ENCODE data around the gene KCNK10. TPM values are rescaled to one million over a fixed set of nuclear protein-coding genes. Genes with fewer than 3 reads are reported as not detected.

Gene KCNK10
- total and polyA plus RNA-seq, 2 experiments from 2014 or later, result not detected

DNA sequence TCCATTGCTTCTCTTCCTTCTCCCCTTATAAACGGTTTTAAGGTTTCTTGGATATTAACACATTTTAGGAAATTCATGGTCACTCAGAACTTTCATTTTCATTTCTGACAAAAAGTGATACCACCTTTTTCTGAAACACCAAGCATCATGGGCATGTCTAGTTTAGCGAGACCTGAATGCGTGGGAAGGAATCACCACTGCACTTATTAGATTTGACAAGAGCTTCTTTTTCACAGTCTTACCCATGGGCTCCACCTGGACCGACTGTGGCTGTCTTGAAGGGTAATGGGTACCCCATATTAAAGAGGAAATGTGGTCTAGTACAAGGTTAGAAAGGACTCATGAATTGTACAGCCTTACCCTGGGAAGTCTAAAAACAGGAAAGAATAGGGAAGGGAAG is 95.4 kb downstream of the KCNK10 start:
- no peak overlapping the region for H2AFZ ChIP-seq
- no peaks in the 10 kb centered on the region for H3K36me3 ChIP-seq (ENCODE audit: low read depth)
- no peak overlapping the region for H3K27ac ChIP-seq
- no peak for TF ChIP-seq EZH2 (IDR thresholded peaks at IDR 0.05; ENCODE audit: insufficient read depth, poor library complexity, severe bottlenecking)
- no peak for TF ChIP-seq EZH2phosphoT487 (IDR thresholded peaks at IDR 0.05; ENCODE audit: insufficient read depth, low read depth)
- no peaks in the 10 kb centered on the region for H3F3A ChIP-seq (ENCODE audit: insufficient read depth)
- H3K4me2 ChIP-seq (ENCODE audit: unreplicated experiment), result no peak overlapping the region
- no peak overlapping the region for H3K4me3 ChIP-seq
- H3K79me2 ChIP-seq (ENCODE audit: insufficient read depth), result no peaks in the 10 kb centered on the region
- in situ Hi-C loops (cut with MboI), result no loop called here
- no peaks in the 10 kb centered on the region for H3K9me3 ChIP-seq (ENCODE audit: low read depth)
- H3K9ac ChIP-seq, result no peak overlapping the region
- no peaks in the 10 kb centered on the region; the same call in 1 of the 2 replicates for H3K9me2 ChIP-seq (ENCODE audit: insufficient read depth)
- no peaks in the 10 kb centered on the region for H3K27me3 ChIP-seq (replicated peaks; ENCODE audit: insufficient read depth)
- H3K4me1 ChIP-seq (ENCODE audit: insufficient read depth), result no peaks in the 10 kb centered on the region
- 42 to 47% methylated on average over 4 of the region's 4 CpGs for WGBS, 2 experiments (ENCODE audit: low coverage in 1 of 2, low lambda C conversion rate in 2 of 2, missing lambda C conversion rate in 2 of 2)
- no peak for DNase-seq
- H4K20me1 ChIP-seq (ENCODE audit: insufficient read depth), result no peaks in the 10 kb centered on the region

DNA sequence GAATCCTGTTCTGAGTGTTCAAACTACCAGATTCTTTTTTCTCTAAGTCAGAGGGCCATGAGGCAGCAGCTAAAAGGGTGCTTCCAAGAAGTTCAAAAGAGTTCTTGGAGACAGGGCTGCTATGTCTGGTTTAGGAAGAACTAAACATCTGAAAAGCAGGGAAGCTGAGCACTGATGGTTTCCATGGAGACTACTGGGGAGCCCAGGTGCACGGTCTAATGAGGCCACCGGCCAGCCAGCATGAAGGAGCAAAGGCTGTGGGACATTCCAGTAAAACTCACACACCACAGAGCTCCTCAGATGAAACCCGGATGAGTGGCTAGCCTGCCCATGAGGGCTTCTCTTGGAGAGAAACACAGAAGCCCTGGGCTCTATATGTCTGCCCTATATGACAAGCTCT is 97.3 kb downstream of the KCNK10 start:
- no peak for DNase-seq
- no peak overlapping the region for H2AFZ ChIP-seq
- no peak overlapping the region for H3K9ac ChIP-seq
- in situ Hi-C loops (cut with MboI), result no loop called here
- WGBS, 2 experiments (ENCODE audit: low coverage in 1 of 2, low lambda C conversion rate in 2 of 2, missing lambda C conversion rate in 2 of 2), result 19 to 23% methylated on average over 3 of the region's 3 CpGs
- no peaks in the 10 kb centered on the region for H3F3A ChIP-seq (ENCODE audit: insufficient read depth)
- H3K27me3 ChIP-seq (replicated peaks; ENCODE audit: insufficient read depth), result no peaks in the 10 kb centered on the region
- no peak for TF ChIP-seq EZH2 (IDR thresholded peaks at IDR 0.05; ENCODE audit: insufficient read depth, poor library complexity, severe bottlenecking)
- no peak for TF ChIP-seq EZH2phosphoT487 (IDR thresholded peaks at IDR 0.05; ENCODE audit: insufficient read depth, low read depth)
- no peaks in the 10 kb centered on the region for H4K20me1 ChIP-seq (ENCODE audit: insufficient read depth)
- H3K4me2 ChIP-seq (ENCODE audit: unreplicated experiment), result no peak overlapping the region
- no peaks in the 10 kb centered on the region for H3K4me1 ChIP-seq (ENCODE audit: insufficient read depth)
- H3K27ac ChIP-seq, result no peak overlapping the region
- no peaks in the 10 kb centered on the region for H3K36me3 ChIP-seq (ENCODE audit: low read depth)
- no peak overlapping the region for H3K4me3 ChIP-seq
- H3K9me3 ChIP-seq (ENCODE audit: low read depth), result no peaks in the 10 kb centered on the region
- H3K79me2 ChIP-seq (ENCODE audit: insufficient read depth), result no peaks in the 10 kb centered on the region
- H3K9me2 ChIP-seq (ENCODE audit: insufficient read depth), result no peaks in the 10 kb centered on the region; the same call in 1 of the 2 replicates

DNA sequence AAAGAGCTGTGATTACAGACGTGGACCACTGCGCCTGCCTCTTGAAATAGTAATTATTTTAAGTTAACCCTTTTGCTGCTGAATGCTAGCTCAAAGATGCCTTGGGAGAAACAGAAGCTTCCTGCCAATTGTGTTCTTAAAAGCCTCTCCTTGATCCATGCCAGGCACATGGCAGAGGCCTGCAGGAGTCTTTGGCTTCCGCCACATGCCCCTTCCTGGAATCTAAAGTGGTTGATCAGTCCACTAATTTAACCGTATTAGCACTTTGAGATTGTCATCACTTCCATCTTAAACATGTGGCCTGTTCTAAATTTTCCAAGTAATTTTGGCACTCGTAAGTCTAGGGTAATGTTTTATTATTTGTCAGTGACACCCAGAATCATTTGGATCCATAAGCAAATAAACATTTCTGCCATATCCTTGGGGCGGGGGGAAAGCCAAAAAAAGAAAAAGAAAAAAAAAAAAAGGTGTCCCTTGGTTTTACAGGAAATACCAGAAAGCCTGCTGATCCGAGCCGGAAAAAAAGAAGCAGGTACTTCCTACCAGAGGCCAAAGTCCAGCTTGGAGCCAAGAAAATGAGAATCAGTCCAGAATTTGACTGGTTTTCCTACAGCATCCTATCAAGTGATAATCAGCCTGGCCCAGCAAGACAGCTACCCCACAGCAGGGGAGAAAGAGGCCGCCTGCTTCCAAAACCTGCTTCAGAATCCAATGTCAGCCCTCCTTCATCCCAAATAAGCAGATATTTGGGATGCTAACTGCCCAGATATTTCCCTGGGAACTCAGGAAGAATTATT is 104.8 kb downstream of the KCNK10 start:
- Histone ChIP-seq H2AFZ (no peak overlapping the region), H3K27me3 (replicated peaks; ENCODE audit: insufficient read depth) (no peaks in the 10 kb centered on the region), H3K4me1 (ENCODE audit: insufficient read depth) (no peaks in the 10 kb centered on the region), H3K9ac (no peak overlapping the region), H3K4me3 (no peak overlapping the region), H3K9me2 (ENCODE audit: insufficient read depth) (no peaks in the 10 kb centered on the region), H3K9me3 (ENCODE audit: low read depth) (no peaks in the 10 kb centered on the region), H3K79me2 (ENCODE audit: insufficient read depth) (no peaks in the 10 kb centered on the region), H3F3A (ENCODE audit: insufficient read depth) (no peaks in the 10 kb centered on the region), H3K36me3 (ENCODE audit: low read depth) (no peaks in the 10 kb centered on the region), H3K4me2 (ENCODE audit: unreplicated experiment) (no peak overlapping the region), H4K20me1 (ENCODE audit: insufficient read depth) (no peaks in the 10 kb centered on the region), H3K27ac (no peak overlapping the region)
- in situ Hi-C loops (cut with MboI), result no loop called here
- no peak for TF ChIP-seq EZH2phosphoT487 (IDR thresholded peaks at IDR 0.05; ENCODE audit: insufficient read depth, low read depth)
- 5 to 18% methylated on average over 9 of the region's 9 CpGs for WGBS, 2 experiments (ENCODE audit: low coverage in 1 of 2, low lambda C conversion rate in 2 of 2, missing lambda C conversion rate in 2 of 2)
- DNase-seq, result no peak

DNA sequence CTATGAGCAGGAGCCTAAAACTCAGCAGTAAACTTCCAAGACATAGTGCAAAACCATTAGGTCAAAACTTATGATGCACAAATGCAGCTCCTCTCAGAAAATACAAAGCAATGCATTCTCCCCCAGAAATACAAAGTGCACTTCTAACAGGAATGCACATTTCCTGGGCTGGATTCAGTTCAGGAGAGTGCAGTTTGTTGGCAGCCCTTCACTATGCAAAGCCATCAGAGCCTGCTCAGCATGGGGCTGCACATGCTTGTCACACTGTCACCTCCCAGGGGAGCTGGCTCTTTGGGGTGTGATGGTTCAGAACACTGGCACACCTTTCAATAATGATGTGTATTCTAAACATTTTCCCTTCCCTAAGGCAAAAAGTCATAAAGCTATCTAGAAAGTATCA is 110.4 kb downstream of the KCNK10 start:
- no peak overlapping the region for H3K4me2 ChIP-seq (ENCODE audit: unreplicated experiment)
- H3K27ac ChIP-seq, result no peak overlapping the region
- no peak for TF ChIP-seq EZH2 (IDR thresholded peaks at IDR 0.05; ENCODE audit: insufficient read depth, poor library complexity, severe bottlenecking)
- no peak for TF ChIP-seq EZH2phosphoT487 (IDR thresholded peaks at IDR 0.05; ENCODE audit: insufficient read depth, low read depth)
- H3K9ac ChIP-seq, result no peak overlapping the region
- no peaks in the 10 kb centered on the region for H3K27me3 ChIP-seq (replicated peaks; ENCODE audit: insufficient read depth)
- in situ Hi-C loops (cut with MboI), result no loop called here
- H3K79me2 ChIP-seq (ENCODE audit: insufficient read depth), result no peaks in the 10 kb centered on the region
- H3K9me2 ChIP-seq (ENCODE audit: insufficient read depth), result no peaks in the 10 kb centered on the region
- H4K20me1 ChIP-seq (ENCODE audit: insufficient read depth), result no peaks in the 10 kb centered on the region
- no peaks in the 10 kb centered on the region for H3K9me3 ChIP-seq (ENCODE audit: low read depth)
- no peak for DNase-seq
- no peaks in the 10 kb centered on the region for H3K4me1 ChIP-seq (ENCODE audit: insufficient read depth)
- no peak overlapping the region for H3K4me3 ChIP-seq
- H2AFZ ChIP-seq, result no peak overlapping the region
- no peaks in the 10 kb centered on the region for H3K36me3 ChIP-seq (ENCODE audit: low read depth)
- no peaks in the 10 kb centered on the region for H3F3A ChIP-seq (ENCODE audit: insufficient read depth)

DNA sequence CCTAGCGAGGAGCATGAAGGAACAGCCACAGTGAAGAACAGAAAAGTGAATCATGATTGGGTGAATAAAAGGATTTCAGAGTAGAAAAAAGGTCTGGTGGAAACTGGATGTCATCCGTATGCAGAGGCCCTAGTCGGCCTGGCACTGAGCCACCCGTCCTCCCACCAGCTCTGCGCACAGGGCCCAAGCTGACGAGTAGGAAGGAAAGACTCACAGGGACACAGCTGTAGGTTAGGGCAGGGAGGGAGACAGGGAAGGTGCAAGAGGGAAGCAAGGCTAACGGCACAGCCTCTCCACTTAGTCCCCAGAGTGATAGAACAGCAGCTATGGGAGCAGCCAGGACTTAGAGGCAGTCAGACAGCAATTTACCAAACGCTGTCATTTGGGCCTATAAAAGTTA is 112.6 kb downstream of the KCNK10 start:
- no peak overlapping the region for H3K27ac ChIP-seq
- H3F3A ChIP-seq (ENCODE audit: insufficient read depth), result no peaks in the 10 kb centered on the region
- DNase-seq, result no peak
- WGBS, 2 experiments (ENCODE audit: low coverage in 1 of 2, low lambda C conversion rate in 2 of 2, missing lambda C conversion rate in 2 of 2), result 27 to 34% methylated on average over 8 of the region's 8 CpGs
- H3K27me3 ChIP-seq (replicated peaks; ENCODE audit: insufficient read depth), result no peaks in the 10 kb centered on the region
- H2AFZ ChIP-seq, result no peak overlapping the region
- H3K9ac ChIP-seq, result no peak overlapping the region
- no peak for TF ChIP-seq EZH2 (IDR thresholded peaks at IDR 0.05; ENCODE audit: insufficient read depth, poor library complexity, severe bottlenecking)
- no peak for TF ChIP-seq EZH2phosphoT487 (IDR thresholded peaks at IDR 0.05; ENCODE audit: insufficient read depth, low read depth)
- H4K20me1 ChIP-seq (ENCODE audit: insufficient read depth), result no peaks in the 10 kb centered on the region
- no peaks in the 10 kb centered on the region for H3K4me1 ChIP-seq (ENCODE audit: insufficient read depth)
- in situ Hi-C loops (cut with MboI), result no loop called here
- no peaks in the 10 kb centered on the region for H3K9me3 ChIP-seq (ENCODE audit: low read depth)
- no peak overlapping the region for H3K4me2 ChIP-seq (ENCODE audit: unreplicated experiment)
- H3K36me3 ChIP-seq (ENCODE audit: low read depth), result no peaks in the 10 kb centered on the region
- H3K79me2 ChIP-seq (ENCODE audit: insufficient read depth), result no peaks in the 10 kb centered on the region
- no peaks in the 10 kb centered on the region for H3K9me2 ChIP-seq (ENCODE audit: insufficient read depth)
- no peak overlapping the region for H3K4me3 ChIP-seq

All from GM23248 (cell line).